ENCODE results near the gene AOC2. TPM values are rescaled to one million over a fixed set of nuclear protein-coding genes. Genes with fewer than 3 reads are reported as not detected.

AOC2 gene
- total and polyA plus RNA-seq, 2 of the 13 experiments (the other 11 are each of a cell fraction or from before 2014, with no cell fraction given) = 1.2 to 3.3 TPM

DNA sequence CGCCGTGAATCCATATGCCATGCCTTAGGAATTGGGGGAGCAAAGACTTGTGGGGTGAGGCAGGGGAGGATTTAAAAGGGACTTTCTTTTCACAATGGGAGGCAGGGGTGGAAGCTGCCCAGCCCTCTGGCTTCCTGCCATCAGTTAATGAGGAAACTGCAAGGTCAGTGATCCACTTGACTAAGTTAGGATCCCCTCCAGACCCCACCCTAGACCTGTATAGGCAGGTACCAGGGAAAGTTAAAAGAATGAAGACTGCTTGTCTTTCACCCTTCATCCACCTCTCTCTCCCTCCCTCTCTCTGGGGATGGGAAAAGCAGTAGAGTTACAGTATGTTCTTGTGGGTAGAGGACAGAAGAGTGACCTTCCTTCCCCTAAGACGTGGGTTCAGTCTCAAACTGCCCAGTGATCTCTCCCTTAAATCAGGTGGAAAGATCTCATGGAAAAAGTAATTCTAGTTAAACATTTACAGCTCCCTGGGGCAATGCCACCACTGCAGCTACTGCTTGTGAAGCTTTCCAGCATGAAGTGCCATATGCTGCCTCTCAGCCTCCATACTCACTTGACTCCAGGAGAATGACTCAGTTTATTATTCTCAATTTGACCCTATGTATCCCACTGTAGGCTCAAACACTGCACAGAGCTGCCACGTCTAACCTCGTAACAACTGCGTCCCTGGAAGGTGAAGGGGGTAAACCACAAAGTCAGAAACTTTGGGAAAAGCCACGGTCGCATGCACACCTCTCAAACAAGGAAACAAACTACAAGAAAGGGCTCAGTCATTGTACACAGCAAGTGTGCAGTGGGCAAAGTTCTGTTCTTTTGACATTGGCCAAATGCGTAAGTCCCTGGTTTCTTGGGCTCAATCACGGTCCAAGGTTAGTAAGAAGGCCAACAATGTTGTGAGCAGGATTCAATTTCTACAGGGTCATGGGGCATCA lies 47.0 kb upstream of the AOC2 start (continued):
- TF ChIP-seq, protein P1, sequence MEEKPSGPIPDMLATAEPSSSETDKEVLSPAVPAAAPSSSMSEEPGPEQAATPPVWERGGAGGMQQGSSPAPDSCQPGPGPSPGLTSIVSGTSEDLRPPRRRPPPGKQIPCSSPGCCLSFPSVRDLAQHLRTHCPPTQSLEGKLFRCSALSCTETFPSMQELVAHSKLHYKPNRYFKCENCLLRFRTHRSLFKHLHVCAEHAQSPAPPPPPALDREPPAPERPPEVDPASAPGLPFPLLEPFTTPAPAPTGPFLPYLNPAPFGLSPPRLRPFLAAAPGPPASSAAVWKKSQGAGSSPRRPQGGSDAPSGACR (CRISPR knock-in tag; IDR thresholded peaks at IDR 0.05) = 0 out of 2 replicates have a peak, but pooled peaks have one; percentile 21
- TF ChIP-seq ZNF335 (CRISPR knock-in tag; IDR thresholded peaks at IDR 0.05) = no peak
- TF ChIP-seq ZNF780A (CRISPR knock-in tag; IDR thresholded peaks at IDR 0.05) = no peak
- no peak for TF ChIP-seq KDM6A (CRISPR knock-in tag; IDR thresholded peaks at IDR 0.05; ENCODE audit: low read depth)
- TF ChIP-seq SMAD3 (CRISPR knock-in tag; IDR thresholded peaks at IDR 0.05) = no peak
- TF ChIP-seq AHR (CRISPR knock-in tag; IDR thresholded peaks at IDR 0.05) = no peak; the same call in 1 of the 2 replicates
- TF ChIP-seq, protein P2, sequence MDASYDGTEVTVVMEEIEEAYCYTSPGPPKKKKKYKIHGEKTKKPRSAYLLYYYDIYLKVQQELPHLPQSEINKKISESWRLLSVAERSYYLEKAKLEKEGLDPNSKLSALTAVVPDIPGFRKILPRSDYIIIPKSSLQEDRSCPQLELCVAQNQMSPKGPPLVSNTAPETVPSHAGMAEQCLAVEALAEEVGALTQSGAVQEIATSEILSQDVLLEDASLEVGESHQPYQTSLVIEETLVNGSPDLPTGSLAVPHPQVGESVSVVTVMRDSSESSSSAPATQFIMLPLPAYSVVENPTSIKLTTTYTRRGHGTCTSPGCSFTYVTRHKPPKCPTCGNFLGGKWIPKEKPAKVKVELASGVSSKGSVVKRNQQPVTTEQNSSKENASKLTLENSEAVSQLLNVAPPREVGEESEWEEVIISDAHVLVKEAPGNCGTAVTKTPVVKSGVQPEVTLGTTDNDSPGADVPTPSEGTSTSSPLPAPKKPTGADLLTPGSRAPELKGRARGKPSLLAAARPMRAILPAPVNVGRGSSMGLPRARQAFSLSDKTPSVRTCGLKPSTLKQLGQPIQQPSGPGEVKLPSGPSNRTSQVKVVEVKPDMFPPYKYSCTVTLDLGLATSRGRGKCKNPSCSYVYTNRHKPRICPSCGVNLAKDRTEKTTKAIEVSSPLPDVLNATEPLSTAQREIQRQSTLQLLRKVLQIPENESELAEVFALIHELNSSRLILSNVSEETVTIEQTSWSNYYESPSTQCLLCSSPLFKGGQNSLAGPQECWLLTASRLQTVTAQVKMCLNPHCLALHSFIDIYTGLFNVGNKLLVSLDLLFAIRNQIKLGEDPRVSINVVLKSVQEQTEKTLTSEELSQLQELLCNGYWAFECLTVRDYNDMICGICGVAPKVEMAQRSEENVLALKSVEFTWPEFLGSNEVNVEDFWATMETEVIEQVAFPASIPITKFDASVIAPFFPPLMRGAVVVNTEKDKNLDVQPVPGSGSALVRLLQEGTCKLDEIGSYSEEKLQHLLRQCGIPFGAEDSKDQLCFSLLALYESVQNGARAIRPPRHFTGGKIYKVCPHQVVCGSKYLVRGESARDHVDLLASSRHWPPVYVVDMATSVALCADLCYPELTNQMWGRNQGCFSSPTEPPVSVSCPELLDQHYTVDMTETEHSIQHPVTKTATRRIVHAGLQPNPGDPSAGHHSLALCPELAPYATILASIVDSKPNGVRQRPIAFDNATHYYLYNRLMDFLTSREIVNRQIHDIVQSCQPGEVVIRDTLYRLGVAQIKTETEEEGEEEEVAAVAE (CRISPR knock-in tag; IDR thresholded peaks at IDR 0.05; ENCODE audit: borderline replicate concordance) = no peak
- TF ChIP-seq ZBTB20 (CRISPR knock-in tag; IDR thresholded peaks at IDR 0.05; ENCODE audit: borderline replicate concordance, low read depth) = 0 out of 2 replicates have a peak, but pooled peaks have one; percentile 52
- TF ChIP-seq PAX8 (CRISPR knock-in tag; IDR thresholded peaks at IDR 0.05; ENCODE audit: borderline replicate concordance) = 0 out of 2 replicates have a peak, but pooled peaks have one; percentile 69
- TF ChIP-seq SAP130 (CRISPR knock-in tag; IDR thresholded peaks at IDR 0.05; ENCODE audit: low read depth) = peak; percentile 73
- no peak for TF ChIP-seq GABPB1 (CRISPR knock-in tag; IDR thresholded peaks at IDR 0.05)
- TF ChIP-seq SALL2 (CRISPR knock-in tag; IDR thresholded peaks at IDR 0.05) = peak; percentile 19; the same call in 1 of the 2 replicates

All from HepG2 (cell line).